Stimulated activated memory B cell treated with anti-CD40 and anti-IgM and Interleukin-4, amounts not matched to agents 10 μg/mL and 1 μg/mL and 100 μg/mL, for 72 hours (primary cell): Measurements from ENCODE around the gene LRRC32.

Source experiments
- ATAC-seq: fragments of 150-1000 bp; cut with Tn5 transposase; 2 replicates; pipeline ENCODE4 v1.10.0; 2021
- H3K27ac Mint-ChIP-seq: one replicate; pipeline ENCODE4 v1.8.0; 2022; ENCODE audit warnings: mild to moderate bottlenecking, mixed read lengths
- H3K27me3 Mint-ChIP-seq: one replicate; pipeline ENCODE4 v1.8.0; 2022; ENCODE audit warnings: mixed read lengths
- H3K36me3 Mint-ChIP-seq: one replicate; pipeline ENCODE4 v1.8.0; 2022; ENCODE audit warnings: mixed read lengths
- H3K4me1 Mint-ChIP-seq: one replicate; pipeline ENCODE4 v1.8.0; 2022; ENCODE audit warnings: mixed read lengths
- H3K4me3 Mint-ChIP-seq: one replicate; pipeline ENCODE4 v1.8.0; 2022; ENCODE audit warnings: mild to moderate bottlenecking, moderate library complexity, mixed read lengths
- H3K9me3 Mint-ChIP-seq: one replicate; pipeline ENCODE4 v1.8.0; 2022; ENCODE audit warnings: mixed read lengths

LRRC32 gene

GRCh38 chr11:76690736-76691135 lies 20.2 kb upstream of the LRRC32 start:
- ATAC-seq: no peak
- Mint-ChIP-seq H3K4me1 (peaks cover 27% of the 10 kb centered on the region), H3K4me3 (no peak overlapping the region), H3K9me3 (no peaks in the 10 kb centered on the region), H3K27ac (no peak overlapping the region), H3K36me3 (no peaks in the 10 kb centered on the region), H3K27me3 (peaks cover 63% of the 10 kb centered on the region)

- Mint-ChIP-seq H3K4me3 (peak overlapping the region; percentile 12), H3K9me3 (no peaks in the 10 kb centered on the region), H3K27ac (peak overlapping the region; percentile 42), H3K27me3 (peaks cover 61% of the 10 kb centered on the region), H3K36me3 (no peaks in the 10 kb centered on the region), H3K4me1 (peaks cover 28% of the 10 kb centered on the region)
- no peak for ATAC-seq
These were observed 19.0 kb upstream of the LRRC32 start for GRCh38 chr11:76689313-76690260.

GRCh38 chr11:76688146-76688545 lies 17.6 kb upstream of the LRRC32 start:
- no peak overlapping the region for H3K27ac Mint-ChIP-seq
- no peaks in the 10 kb centered on the region for H3K9me3 Mint-ChIP-seq
- peaks cover 33% of the 10 kb centered on the region for H3K4me1 Mint-ChIP-seq
- H3K4me3 Mint-ChIP-seq: no peak overlapping the region
- no peaks in the 10 kb centered on the region for H3K36me3 Mint-ChIP-seq
- peaks cover 73% of the 10 kb centered on the region for H3K27me3 Mint-ChIP-seq
- no peak for ATAC-seq

- Mint-ChIP-seq H3K9me3 (no peaks in the 10 kb centered on the region), H3K27ac (peak overlapping the region; percentile 67), H3K4me3 (peak overlapping the region; percentile 37), H3K36me3 (no peaks in the 10 kb centered on the region), H3K4me1 (peaks cover 41% of the 10 kb centered on the region), H3K27me3 (peaks cover 63% of the 10 kb centered on the region)
- peak; percentile 78 for ATAC-seq
These were observed 15.9 kb upstream of the LRRC32 start for GRCh38 chr11:76686261-76687079.

GRCh38 chr11:76685831-76686230 lies 15.3 kb upstream of the LRRC32 start:
- Mint-ChIP-seq H3K27ac (peak overlapping the region; percentile 67), H3K9me3 (no peaks in the 10 kb centered on the region), H3K4me1 (peaks cover 41% of the 10 kb centered on the region), H3K4me3 (no peak overlapping the region), H3K27me3 (peaks cover 67% of the 10 kb centered on the region), H3K36me3 (no peaks in the 10 kb centered on the region)
- no peak for ATAC-seq

GRCh38 chr11:76685237-76685636 lies 14.7 kb upstream of the LRRC32 start:
- Mint-ChIP-seq H3K4me3 (no peak overlapping the region), H3K36me3 (no peaks in the 10 kb centered on the region), H3K27ac (no peak overlapping the region), H3K9me3 (no peaks in the 10 kb centered on the region), H3K27me3 (peaks cover 69% of the 10 kb centered on the region), H3K4me1 (peaks cover 42% of the 10 kb centered on the region)
- ATAC-seq: no peak

- Mint-ChIP-seq H3K9me3 (no peaks in the 10 kb centered on the region), H3K4me3 (no peak overlapping the region), H3K4me1 (peaks cover 45% of the 10 kb centered on the region), H3K36me3 (no peaks in the 10 kb centered on the region), H3K27ac (no peak overlapping the region), H3K27me3 (peaks cover 73% of the 10 kb centered on the region)
- no peak for ATAC-seq
These were observed 14.0 kb upstream of the LRRC32 start for GRCh38 chr11:76684516-76684915.

GRCh38 chr11:76683161-76684095 lies 12.9 kb upstream of the LRRC32 start:
- Mint-ChIP-seq H3K27me3 (peaks cover 73% of the 10 kb centered on the region), H3K36me3 (no peaks in the 10 kb centered on the region), H3K4me1 (peaks cover 45% of the 10 kb centered on the region), H3K27ac (no peak overlapping the region), H3K4me3 (no peak overlapping the region), H3K9me3 (no peaks in the 10 kb centered on the region)
- no peak for ATAC-seq

- Mint-ChIP-seq H3K36me3 (no peaks in the 10 kb centered on the region), H3K27me3 (peaks cover 73% of the 10 kb centered on the region), H3K9me3 (no peaks in the 10 kb centered on the region), H3K27ac (no peak overlapping the region), H3K4me3 (no peak overlapping the region), H3K4me1 (peaks cover 53% of the 10 kb centered on the region)
- ATAC-seq: peak; percentile 37
These were observed 12.1 kb upstream of the LRRC32 start for GRCh38 chr11:76682684-76683083.

GRCh38 chr11:76682106-76682505 lies 11.6 kb upstream of the LRRC32 start:
- Mint-ChIP-seq H3K27me3 (peaks cover 70% of the 10 kb centered on the region), H3K9me3 (no peaks in the 10 kb centered on the region), H3K36me3 (no peaks in the 10 kb centered on the region), H3K4me1 (peaks cover 54% of the 10 kb centered on the region), H3K27ac (no peak overlapping the region), H3K4me3 (no peak overlapping the region)
- ATAC-seq: no peak

- peak; percentile 70 for ATAC-seq
- Mint-ChIP-seq H3K36me3 (no peaks in the 10 kb centered on the region), H3K4me3 (no peak overlapping the region), H3K27ac (peak overlapping the region; percentile 22), H3K9me3 (no peaks in the 10 kb centered on the region), H3K4me1 (peaks cover 54% of the 10 kb centered on the region), H3K27me3 (peaks cover 62% of the 10 kb centered on the region)
These were observed 10.2 kb upstream of the LRRC32 start for GRCh38 chr11:76680518-76681425.

GRCh38 chr11:76678321-76678720 lies 7.8 kb upstream of the LRRC32 start:
- Mint-ChIP-seq H3K27me3 (peaks cover 41% of the 10 kb centered on the region), H3K4me3 (no peak overlapping the region), H3K4me1 (peaks cover 73% of the 10 kb centered on the region), H3K36me3 (no peaks in the 10 kb centered on the region), H3K9me3 (no peaks in the 10 kb centered on the region), H3K27ac (peak overlapping the region; percentile 61)
- no peak for ATAC-seq

GRCh38 chr11:76677458-76677765 lies 6.9 kb upstream of the LRRC32 start:
- Mint-ChIP-seq H3K4me3 (no peak overlapping the region), H3K9me3 (no peaks in the 10 kb centered on the region)

More at GRCh38 chr11:76677458-76677765, 6.9 kb upstream of the LRRC32 start:
- H3K4me1 Mint-ChIP-seq: peaks cover 73% of the 10 kb centered on the region
- no peaks in the 10 kb centered on the region for H3K36me3 Mint-ChIP-seq
- peaks cover 38% of the 10 kb centered on the region for H3K27me3 Mint-ChIP-seq
- ATAC-seq: no peak
- H3K27ac Mint-ChIP-seq: peak overlapping the region; percentile 93
